GM23248 (cell line): Measurements from ENCODE around the gene COG7. TPM values are rescaled to one million over a fixed set of nuclear protein-coding genes. Genes with fewer than 3 reads are reported as not detected.
"Not testable (repeated sequence)": the region's sequence is repeated elsewhere in the genome, so short reads cannot be mapped to it uniquely, and the experiment has no call there.

ENCODE experiments used
- DNase-seq: peaks from one replicate; pipeline ENCODE4 v3.0.0-alpha.2; 2015
- H2AFZ ChIP-seq: fragments of 200-600 bp; sonication (generic); 2 replicates; pipeline ENCODE4 v1.6.1; 2016; ENCODE audit warnings: antibody characterized with exemption
- H3F3A ChIP-seq: fragments of 200-600 bp; sonication (generic); 2 replicates; pipeline ENCODE4 v1.6.1; 2016; ENCODE audit warnings: mild to moderate bottlenecking, antibody characterized with exemption, mixed run types; ENCODE audit not compliant: insufficient read depth
- H3K27ac ChIP-seq: fragments of 200-600 bp; sonication (generic); 2 replicates; pipeline ENCODE4 v1.5.1; 2016; ENCODE audit warnings: mild to moderate bottlenecking
- H3K27me3 ChIP-seq: fragments of 200-600 bp; sonication (generic); replicated peaks from 2 replicates; pipeline ENCODE4 v1.6.1; 2016; ENCODE audit warnings: mild to moderate bottlenecking; ENCODE audit not compliant: insufficient read depth
- H3K36me3 ChIP-seq: fragments of 200-600 bp; sonication (generic); 2 replicates; pipeline ENCODE4 v1.6.1; 2016; ENCODE audit warnings: low read depth, mild to moderate bottlenecking
- H3K4me1 ChIP-seq: fragments of 200-600 bp; sonication (generic); 2 replicates; pipeline ENCODE4 v1.6.1; 2016; ENCODE audit warnings: mild to moderate bottlenecking; ENCODE audit not compliant: insufficient read depth
- H3K4me2 ChIP-seq: fragments of 200-600 bp; sonication (generic); one replicate; pipeline ENCODE4 v1.6.1; 2016; ENCODE audit warnings: mild to moderate bottlenecking; ENCODE audit not compliant: unreplicated experiment
- H3K4me3 ChIP-seq: fragments of 200-600 bp; sonication (generic); 2 replicates; pipeline ENCODE4 v1.5.1; 2016; ENCODE audit warnings: mild to moderate bottlenecking
- H3K79me2 ChIP-seq: fragments of 200-600 bp; sonication (generic); 2 replicates; pipeline ENCODE4 v1.6.1; 2016; ENCODE audit warnings: mild to moderate bottlenecking; ENCODE audit not compliant: insufficient read depth
- H3K9ac ChIP-seq: fragments of 200-600 bp; sonication (generic); 2 replicates; pipeline ENCODE4 v1.6.1; 2016; ENCODE audit warnings: mild to moderate bottlenecking
- H3K9me2 ChIP-seq: fragments of 200-600 bp; sonication (generic); 2 replicates; pipeline ENCODE4 v1.6.1; 2016; ENCODE audit warnings: mixed run types, mild to moderate bottlenecking, moderate library complexity; ENCODE audit not compliant: insufficient read depth
- H3K9me3 ChIP-seq: fragments of 200-600 bp; sonication (generic); one replicate; pipeline ENCODE4 v1.6.1; 2017; ENCODE audit warnings: low read depth
- H4K20me1 ChIP-seq: fragments of 200-600 bp; sonication (generic); 2 replicates; pipeline ENCODE4 v1.6.0; 2016; ENCODE audit not compliant: insufficient read depth
- EZH2 ChIP-seq: fragments of 200-600 bp; sonication (generic); IDR thresholded peaks from 2 replicates; pipeline ENCODE4 v1.6.1; 2018; ENCODE audit warnings: antibody characterized with exemption, mild to moderate bottlenecking; ENCODE audit not compliant: insufficient read depth, poor library complexity, severe bottlenecking
- EZH2phosphoT487 ChIP-seq: fragments of 200-600 bp; sonication (generic); IDR thresholded peaks from 2 replicates; pipeline ENCODE4 v1.6.1; 2018; ENCODE audit warnings: antibody characterized with exemption, moderate library complexity, mild to moderate bottlenecking, low read depth; ENCODE audit not compliant: insufficient read depth
- WGBS, 2 experiments: methylation state at CpG; one replicate each; pipeline ENCODE4 v1.1.6; 2015 to 2017; ENCODE audit warnings: low lambda C conversion rate in 2 of 2, low coverage in 1 of 2; ENCODE audit errors: missing lambda C conversion rate in 2 of 2; 5-methylcytosine and 5-hydroxymethylcytosine counted together
- in situ Hi-C: fragments of 300-500 bp; cut with MboI; formaldehyde crosslinking; loops from 2 replicates; pipeline ENCODE4 v1.15.0; 2020
- polyA plus RNA-seq: library from polyadenylated mRNA; unstranded; fragments of >200 nt; fragmentation: Nextera tagmentation; extraction: Ambion mirVana; gene quantifications from 2 replicates; pipeline ENCODE4 v1.2.1, GENCODE V29; 2016
- total RNA-seq: library from RNA; depleted of rRNA; stranded (reverse); fragments of >200 nt; shearing (Covaris generic); gene quantifications from 2 replicates; pipeline ENCODE4 v1.2.3, GENCODE V29; 2014

The COG7 gene
- total and polyA plus RNA-seq, 2 experiments from 2014 or later, result 14.6 to 15.6 TPM

- Histone ChIP-seq H3K9me2 (no peaks in the 10 kb centered on the region), H3K27ac (no peak overlapping the region), H3K9me3 (no peaks in the 10 kb centered on the region), H4K20me1 (no peaks in the 10 kb centered on the region), H3F3A (no peaks in the 10 kb centered on the region), H3K27me3 (no peaks in the 10 kb centered on the region), H3K4me3 (no peak overlapping the region), H3K9ac (no peak overlapping the region), H3K4me2 (no peak overlapping the region), H3K36me3 (no peaks in the 10 kb centered on the region), H3K79me2 (no peaks in the 10 kb centered on the region), H2AFZ (no peak overlapping the region), H3K4me1 (no peaks in the 10 kb centered on the region)
- no peak for DNase-seq
- 66 to 67% methylated on average over 9 of the region's 9 CpGs for WGBS, 2 experiments
- in situ Hi-C loops, result no loop called here
- no peak for TF ChIP-seq EZH2
- TF ChIP-seq EZH2phosphoT487, result no peak
Measured at GRCh38 chr16:23371368-23371767, 81.6 kb downstream of the COG7 start.

- no peak for DNase-seq
- 45 to 62% methylated on average over 4 to 7 of the region's 7 CpGs for WGBS, 2 experiments
- Histone ChIP-seq H3K79me2 (no peaks in the 10 kb centered on the region), H3K4me3 (no peak overlapping the region), H3K4me2 (no peak overlapping the region), H3K4me1 (no peaks in the 10 kb centered on the region), H4K20me1 (no peaks in the 10 kb centered on the region), H3K9me3 (no peaks in the 10 kb centered on the region), H3K27me3 (no peaks in the 10 kb centered on the region), H3K27ac (no peak overlapping the region), H2AFZ (no peak overlapping the region), H3K36me3 (no peaks in the 10 kb centered on the region), H3K9me2 (no peaks in the 10 kb centered on the region), H3F3A (no peaks in the 10 kb centered on the region), H3K9ac (no peak overlapping the region)
- no peak for TF ChIP-seq EZH2
- TF ChIP-seq EZH2phosphoT487, result no peak
- in situ Hi-C loops, result no loop called here
Measured at GRCh38 chr16:23369416-23369815, 83.6 kb downstream of the COG7 start.

GRCh38 chr16:23368469-23368868, 84.5 kb downstream of the COG7 start:
- Histone ChIP-seq H3K4me3 (no peak overlapping the region), H3K4me1 (no peaks in the 10 kb centered on the region), H3K36me3 (no peaks in the 10 kb centered on the region), H3F3A (no peaks in the 10 kb centered on the region), H4K20me1 (no peaks in the 10 kb centered on the region), H3K9me3 (no peaks in the 10 kb centered on the region), H3K79me2 (no peaks in the 10 kb centered on the region), H3K9me2 (no peaks in the 10 kb centered on the region), H3K27me3 (no peaks in the 10 kb centered on the region), H3K9ac (no peak overlapping the region), H3K27ac (no peak overlapping the region), H3K4me2 (no peak overlapping the region), H2AFZ (no peak overlapping the region)
- 46 to 52% methylated on average over 5 of the region's 5 CpGs for WGBS, 2 experiments
- TF ChIP-seq EZH2phosphoT487, result no peak
- no peak for TF ChIP-seq EZH2
- peak; percentile 17 for DNase-seq
- in situ Hi-C loops, result no loop called here

- no peaks in the 10 kb centered on the region for H3K36me3 ChIP-seq
- no peak overlapping the region for H3K9ac ChIP-seq
- H3K4me2 ChIP-seq, result no peak overlapping the region
- no peak overlapping the region for H3K27ac ChIP-seq
- no peaks in the 10 kb centered on the region for H3K4me1 ChIP-seq
- no peaks in the 10 kb centered on the region for H3K9me3 ChIP-seq
- H4K20me1 ChIP-seq, result no peaks in the 10 kb centered on the region
- H2AFZ ChIP-seq, result no peak overlapping the region
- no peak for DNase-seq
- no peak overlapping the region for H3K4me3 ChIP-seq
- in situ Hi-C loops, result no loop called here
- H3K79me2 ChIP-seq, result no peaks in the 10 kb centered on the region
- H3K27me3 ChIP-seq, result no peaks in the 10 kb centered on the region
- WGBS, 2 experiments, result 74 to 76% methylated on average over 8 of the region's 8 CpGs
- TF ChIP-seq EZH2phosphoT487, result no peak
- no peak for TF ChIP-seq EZH2
- no peaks in the 10 kb centered on the region for H3F3A ChIP-seq
- no peaks in the 10 kb centered on the region for H3K9me2 ChIP-seq
Measured at GRCh38 chr16:23367988-23368387, 85.0 kb downstream of the COG7 start.

- no peaks in the 10 kb centered on the region for H3K9me3 ChIP-seq
- TF ChIP-seq EZH2phosphoT487, result no peak
- no peak for TF ChIP-seq EZH2
- H3K36me3 ChIP-seq, result no peaks in the 10 kb centered on the region
- no peak overlapping the region for H2AFZ ChIP-seq
- H3F3A ChIP-seq, result no peaks in the 10 kb centered on the region
- DNase-seq, result no peak
- H3K9ac ChIP-seq, result no peak overlapping the region
- no peaks in the 10 kb centered on the region for H4K20me1 ChIP-seq
- no peak overlapping the region for H3K4me3 ChIP-seq
- 73 to 75% methylated on average over 10 of the region's 10 CpGs for WGBS, 2 experiments
- no peaks in the 10 kb centered on the region for H3K79me2 ChIP-seq
- H3K27me3 ChIP-seq, result no peaks in the 10 kb centered on the region
- H3K9me2 ChIP-seq, result no peaks in the 10 kb centered on the region
- in situ Hi-C loops, result no loop called here
- H3K27ac ChIP-seq, result no peak overlapping the region
- no peak overlapping the region for H3K4me2 ChIP-seq
- H3K4me1 ChIP-seq, result no peaks in the 10 kb centered on the region
Measured at GRCh38 chr16:23367564-23367963, 85.4 kb downstream of the COG7 start.

- H3K27me3 ChIP-seq, H4K20me1 ChIP-seq, H3K79me2 ChIP-seq, H3K9ac ChIP-seq, H3K27ac ChIP-seq, H3K9me2 ChIP-seq, DNase-seq, H3K4me3 ChIP-seq, in situ Hi-C loops, H2AFZ ChIP-seq, H3K9me3 ChIP-seq, H3K4me1 ChIP-seq, H3K36me3 ChIP-seq, H3F3A ChIP-seq, H3K4me2 ChIP-seq: not testable (repeated sequence)
- WGBS, 2 experiments, result 51 to 52% methylated on average over 7 of the region's 7 CpGs
Measured at GRCh38 chr16:23366341-23366740, 86.6 kb downstream of the COG7 start.
